Loucy (cell line): ENCODE results near the gene ZCWPW1.

Source experiments
- H2AFZ ChIP-seq: fragments of 200-600 bp; sonication (generic); 2 replicates; pipeline ENCODE4 v1.6.0; 2016; ENCODE audit warnings: antibody characterized with exemption, mild to moderate bottlenecking, low read length, moderate library complexity
- H3F3A ChIP-seq: fragments of 200-600 bp; 2 replicates; pipeline ENCODE4 v1.6.0; 2016; ENCODE audit warnings: antibody characterized with exemption, low read depth, mild to moderate bottlenecking
- H3K27me3 ChIP-seq: fragments of 200-600 bp; sonication (generic); 2 replicates; pipeline ENCODE4 v1.6.1; 2014; ENCODE audit warnings: low read length, mild to moderate bottlenecking; ENCODE audit not compliant: insufficient read depth, poor library complexity, severe bottlenecking
- H3K36me3 ChIP-seq: fragments of 200-600 bp; sonication (generic); 2 replicates; pipeline ENCODE4 v1.6.1; 2016; ENCODE audit warnings: low read length; ENCODE audit not compliant: insufficient read depth
- H3K4me1 ChIP-seq: fragments of 200-600 bp; sonication (generic); 2 replicates; pipeline ENCODE4 v1.5.1; 2014; ENCODE audit warnings: low read length, mild to moderate bottlenecking; ENCODE audit not compliant: insufficient read depth, poor library complexity, severe bottlenecking
- H3K4me2 ChIP-seq: fragments of 200-600 bp; sonication (generic); 2 replicates; pipeline ENCODE4 v1.6.0; 2014; ENCODE audit warnings: antibody characterized with exemption, low read length, low read depth, mild to moderate bottlenecking; ENCODE audit not compliant: poor library complexity, severe bottlenecking
- H3K4me3 ChIP-seq: fragments of 200-600 bp; sonication (generic); 2 replicates; pipeline ENCODE4 v1.5.1; 2014; ENCODE audit warnings: low read length, mild to moderate bottlenecking, mixed read lengths; ENCODE audit not compliant: poor library complexity, severe bottlenecking
- H3K79me2 ChIP-seq: fragments of 200-600 bp; sonication (generic); 2 replicates; pipeline ENCODE4 v1.6.1; 2014; ENCODE audit warnings: low read length; ENCODE audit not compliant: insufficient read depth
- H3K9ac ChIP-seq: fragments of 200-600 bp; sonication (generic); 2 replicates; pipeline ENCODE4 v1.6.0; 2014; ENCODE audit warnings: mild to moderate bottlenecking, low read depth, low read length, moderate library complexity; ENCODE audit not compliant: poor library complexity, severe bottlenecking
- H3K9me2 ChIP-seq: fragments of 200-600 bp; sonication (generic); replicated peaks from 2 replicates; pipeline ENCODE4 v1.6.1; 2016; ENCODE audit warnings: low read depth, low read length, mixed read lengths
- H3K9me3 ChIP-seq: fragments of 200-600 bp; sonication (generic); 2 replicates; pipeline ENCODE4 v1.6.1; 2014; ENCODE audit warnings: mild to moderate bottlenecking, antibody characterized with exemption, low read length, low read depth; ENCODE audit not compliant: insufficient read depth
- H4K20me1 ChIP-seq: fragments of 200-600 bp; sonication (generic); 2 replicates; pipeline ENCODE4 v1.6.0; 2014; ENCODE audit warnings: antibody characterized with exemption, low read length, mild to moderate bottlenecking; ENCODE audit not compliant: insufficient read depth, poor library complexity, severe bottlenecking
- CTCF ChIP-seq: fragments of 200-600 bp; sonication (generic); conservative IDR thresholded peaks from 2 replicates; pipeline ENCODE4 v1.5.1; 2014; ENCODE audit warnings: mild to moderate bottlenecking, antibody characterized with exemption, low read length
- EZH2phosphoT487 ChIP-seq: fragments of 200-600 bp; IDR thresholded peaks from 2 replicates; pipeline ENCODE4 v1.6.1; 2018; ENCODE audit warnings: antibody characterized with exemption, mild to moderate bottlenecking, moderate library complexity, borderline replicate concordance

Gene ZCWPW1

GRCh38 chr7:100469227-100470044 is 40.9 kb upstream of the ZCWPW1 start:
- Histone ChIP-seq H3K36me3 (peaks cover 32% of the 10 kb centered on the region; the same call in 1 of the 2 replicates), H3K27me3 (no peaks in the 10 kb centered on the region), H3K4me3 (no peak overlapping the region), H3K9ac (no peak overlapping the region), H3K4me1 (peaks cover 19% of the 10 kb centered on the region), H2AFZ (no peak overlapping the region), H3K4me2 (peak overlapping the region; percentile 29), H3K9me2 (no peaks in the 10 kb centered on the region), H3K79me2 (peaks cover 16% of the 10 kb centered on the region; the same call in 1 of the 2 replicates), H3K9me3 (no peaks in the 10 kb centered on the region), H3F3A (no peaks in the 10 kb centered on the region), H4K20me1 (peaks cover 44% of the 10 kb centered on the region)
- TF ChIP-seq EZH2phosphoT487 = no peak
- TF ChIP-seq CTCF = peak; percentile 77

- peaks cover 7% of the 10 kb centered on the region for H3K4me1 ChIP-seq
- peaks cover 3% of the 10 kb centered on the region; the same call in 1 of the 2 replicates for H3K79me2 ChIP-seq
- no peaks in the 10 kb centered on the region for H3K9me2 ChIP-seq
- no peak overlapping the region for H3K4me3 ChIP-seq
- peaks cover 32% of the 10 kb centered on the region for H4K20me1 ChIP-seq
- H2AFZ ChIP-seq = no peak overlapping the region
- no peak overlapping the region for H3K4me2 ChIP-seq
- no peaks in the 10 kb centered on the region for H3K27me3 ChIP-seq
- H3K36me3 ChIP-seq = peaks cover 25% of the 10 kb centered on the region; the same call in 1 of the 2 replicates
- TF ChIP-seq CTCF = no peak
- H3K9ac ChIP-seq = no peak overlapping the region
- H3F3A ChIP-seq = no peaks in the 10 kb centered on the region
- no peaks in the 10 kb centered on the region for H3K9me3 ChIP-seq
These were observed 39.3 kb upstream of the ZCWPW1 start for GRCh38 chr7:100467638-100468373.

GRCh38 chr7:100466653-100467605 is 38.4 kb upstream of the ZCWPW1 start:
- Histone ChIP-seq H3K4me3 (no peak overlapping the region), H3F3A (no peaks in the 10 kb centered on the region), H2AFZ (no peak overlapping the region), H3K9ac (no peak overlapping the region), H3K27me3 (no peaks in the 10 kb centered on the region), H3K9me3 (no peaks in the 10 kb centered on the region), H3K4me2 (no peak overlapping the region), H3K9me2 (no peaks in the 10 kb centered on the region), H3K4me1 (peaks cover 5% of the 10 kb centered on the region), H4K20me1 (peaks cover 23% of the 10 kb centered on the region), H3K79me2 (no peaks in the 10 kb centered on the region; the same call in 1 of the 2 replicates), H3K36me3 (peaks cover 25% of the 10 kb centered on the region; the same call in 1 of the 2 replicates)
- no peak for TF ChIP-seq EZH2phosphoT487
- no peak for TF ChIP-seq CTCF
